HepG2 (cell line): ENCODE results near the gene DPAGT1.

Source experiments
- CBFB ChIP-seq: sonication (generic); formaldehyde crosslinking; IDR thresholded peaks from 2 replicates; pipeline ENCODE4 v1.4.0; 2020; ENCODE audit warnings: missing genetic modification reagents
- EP300 ChIP-seq, 3 experiments: sonication (generic) in 1 of 3; formaldehyde crosslinking in 1 of 3; IDR thresholded peaks; 2 replicates each; pipeline versions ENCODE4 v1.5.1 to v1.6.1; 2011 to 2020; ENCODE audit warnings: low read depth in 2 of 3, low read length in 2 of 3, borderline replicate concordance in 1 of 3, improper control_type of control experiment in 1 of 3, mild to moderate bottlenecking in 1 of 3, missing genetic modification reagents in 1 of 3, moderate library complexity in 1 of 3
- EZH2 ChIP-seq: conservative IDR thresholded peaks from 2 replicates; pipeline ENCODE4 v1.6.1; 2012; ENCODE audit warnings: mild to moderate bottlenecking, low read depth, low read length, moderate library complexity
- MTA3 ChIP-seq: sonication (generic); formaldehyde crosslinking; IDR thresholded peaks from 2 replicates; pipeline ENCODE4 v1.4.0; 2020; ENCODE audit warnings: missing genetic modification reagents
- SCMH1 ChIP-seq: sonication (generic); formaldehyde crosslinking; IDR thresholded peaks from 2 replicates; pipeline ENCODE4 v1.9.0; 2021; ENCODE audit warnings: missing genetic modification reagents, mild to moderate bottlenecking, borderline replicate concordance
- SUZ12 ChIP-seq: fragments of 150-350 bp; IDR thresholded peaks from 2 replicates; pipeline ENCODE4 v1.6.1; 2014; ENCODE audit warnings: low read depth, low read length
- ZFP36 ChIP-seq: fragments of 150-350 bp; IDR thresholded peaks from 2 replicates; pipeline ENCODE4 v1.6.1; 2018; ENCODE audit warnings: borderline replicate concordance, low read length, low read depth; ENCODE audit not compliant: partially characterized antibody
- ZNF7 ChIP-seq: IDR thresholded peaks from 2 replicates; pipeline ENCODE4 v1.6.1; 2016; ENCODE audit warnings: missing biosample characterization, missing genetic modification reagents
- ZNF720 ChIP-seq: sonication (generic); formaldehyde crosslinking; IDR thresholded peaks from 2 replicates; pipeline ENCODE4 v1.4.0; 2020; ENCODE audit warnings: missing genetic modification reagents
- ZSCAN29 ChIP-seq: sonication (generic); formaldehyde crosslinking; conservative IDR thresholded peaks from 2 replicates; pipeline ENCODE4 v1.4.0; 2020; ENCODE audit warnings: mild to moderate bottlenecking, missing genetic modification reagents
- TF ChIP-seq, protein P1 (sequence below): sonication (generic); formaldehyde crosslinking; IDR thresholded peaks from 2 replicates; pipeline ENCODE4 v1.5.0; 2020; ENCODE audit warnings: mild to moderate bottlenecking, missing genetic modification reagents, moderate library complexity
- TF ChIP-seq, protein P2 (sequence below): sonication (generic); formaldehyde crosslinking; IDR thresholded peaks from 2 replicates; pipeline ENCODE4 v1.4.0; 2020; ENCODE audit warnings: mild to moderate bottlenecking, missing genetic modification reagents
- TF ChIP-seq, protein P3 (sequence below): IDR thresholded peaks from 2 replicates; pipeline ENCODE4 v1.6.1; 2016
- TF ChIP-seq, protein P4 (sequence below): sonication (generic); formaldehyde crosslinking; IDR thresholded peaks from 2 replicates; pipeline ENCODE4 v1.9.0; 2021; ENCODE audit warnings: missing genetic modification reagents, borderline replicate concordance

DNA sequence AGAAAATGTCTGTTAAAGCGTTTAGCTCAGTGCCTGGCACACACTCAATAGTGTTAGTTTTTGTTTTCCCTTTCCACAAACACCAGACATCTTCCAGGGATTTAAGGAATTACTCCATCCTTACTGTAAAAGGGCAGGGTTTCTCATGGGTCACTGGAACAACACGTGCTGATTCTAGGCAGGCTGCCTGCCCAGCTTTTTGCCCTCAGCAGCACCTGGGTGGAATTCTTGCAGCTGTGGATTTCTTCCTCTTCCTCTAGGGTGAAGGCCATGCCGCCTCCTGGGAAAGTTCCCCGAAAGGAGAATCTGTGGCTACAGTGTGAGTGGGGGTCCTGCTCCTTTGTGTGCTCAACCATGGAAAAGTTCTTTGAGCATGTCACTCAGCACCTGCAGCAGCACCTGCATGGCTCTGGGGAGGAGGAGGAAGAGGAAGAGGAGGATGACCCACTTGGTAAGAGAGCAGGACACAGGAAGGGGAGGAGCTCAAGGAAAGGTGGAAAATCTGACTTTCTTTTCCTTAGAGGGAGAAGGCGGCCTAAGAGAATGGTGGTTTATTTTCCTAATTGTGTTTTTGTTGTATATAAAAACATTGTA is 25.1 kb upstream of the DPAGT1 start:
- TF ChIP-seq ZNF7 (CRISPR knock-in tag) (no peak), SCMH1 (no peak), SUZ12 (no peak), MTA3 (CRISPR knock-in tag) (no peak), EZH2 (no peak), ZFP36 (no peak), CBFB (CRISPR knock-in tag) (no peak), ZNF720 (no peak), EP300 (IDR thresholded peaks at IDR 0.05; ENCODE audit: low read depth in 2 of 2, low read length in 2 of 2) (no peak), EP300 (CRISPR knock-in tag; IDR thresholded peaks at IDR 0.05; ENCODE audit: borderline replicate concordance) (no peak), ZSCAN29 (no peak)
- TF ChIP-seq, protein P1, sequence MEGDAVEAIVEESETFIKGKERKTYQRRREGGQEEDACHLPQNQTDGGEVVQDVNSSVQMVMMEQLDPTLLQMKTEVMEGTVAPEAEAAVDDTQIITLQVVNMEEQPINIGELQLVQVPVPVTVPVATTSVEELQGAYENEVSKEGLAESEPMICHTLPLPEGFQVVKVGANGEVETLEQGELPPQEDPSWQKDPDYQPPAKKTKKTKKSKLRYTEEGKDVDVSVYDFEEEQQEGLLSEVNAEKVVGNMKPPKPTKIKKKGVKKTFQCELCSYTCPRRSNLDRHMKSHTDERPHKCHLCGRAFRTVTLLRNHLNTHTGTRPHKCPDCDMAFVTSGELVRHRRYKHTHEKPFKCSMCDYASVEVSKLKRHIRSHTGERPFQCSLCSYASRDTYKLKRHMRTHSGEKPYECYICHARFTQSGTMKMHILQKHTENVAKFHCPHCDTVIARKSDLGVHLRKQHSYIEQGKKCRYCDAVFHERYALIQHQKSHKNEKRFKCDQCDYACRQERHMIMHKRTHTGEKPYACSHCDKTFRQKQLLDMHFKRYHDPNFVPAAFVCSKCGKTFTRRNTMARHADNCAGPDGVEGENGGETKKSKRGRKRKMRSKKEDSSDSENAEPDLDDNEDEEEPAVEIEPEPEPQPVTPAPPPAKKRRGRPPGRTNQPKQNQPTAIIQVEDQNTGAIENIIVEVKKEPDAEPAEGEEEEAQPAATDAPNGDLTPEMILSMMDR = no peak
- TF ChIP-seq, protein P2, sequence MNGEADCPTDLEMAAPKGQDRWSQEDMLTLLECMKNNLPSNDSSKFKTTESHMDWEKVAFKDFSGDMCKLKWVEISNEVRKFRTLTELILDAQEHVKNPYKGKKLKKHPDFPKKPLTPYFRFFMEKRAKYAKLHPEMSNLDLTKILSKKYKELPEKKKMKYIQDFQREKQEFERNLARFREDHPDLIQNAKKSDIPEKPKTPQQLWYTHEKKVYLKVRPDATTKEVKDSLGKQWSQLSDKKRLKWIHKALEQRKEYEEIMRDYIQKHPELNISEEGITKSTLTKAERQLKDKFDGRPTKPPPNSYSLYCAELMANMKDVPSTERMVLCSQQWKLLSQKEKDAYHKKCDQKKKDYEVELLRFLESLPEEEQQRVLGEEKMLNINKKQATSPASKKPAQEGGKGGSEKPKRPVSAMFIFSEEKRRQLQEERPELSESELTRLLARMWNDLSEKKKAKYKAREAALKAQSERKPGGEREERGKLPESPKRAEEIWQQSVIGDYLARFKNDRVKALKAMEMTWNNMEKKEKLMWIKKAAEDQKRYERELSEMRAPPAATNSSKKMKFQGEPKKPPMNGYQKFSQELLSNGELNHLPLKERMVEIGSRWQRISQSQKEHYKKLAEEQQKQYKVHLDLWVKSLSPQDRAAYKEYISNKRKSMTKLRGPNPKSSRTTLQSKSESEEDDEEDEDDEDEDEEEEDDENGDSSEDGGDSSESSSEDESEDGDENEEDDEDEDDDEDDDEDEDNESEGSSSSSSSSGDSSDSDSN (CRISPR knock-in tag) = no peak
- TF ChIP-seq, protein P3, sequence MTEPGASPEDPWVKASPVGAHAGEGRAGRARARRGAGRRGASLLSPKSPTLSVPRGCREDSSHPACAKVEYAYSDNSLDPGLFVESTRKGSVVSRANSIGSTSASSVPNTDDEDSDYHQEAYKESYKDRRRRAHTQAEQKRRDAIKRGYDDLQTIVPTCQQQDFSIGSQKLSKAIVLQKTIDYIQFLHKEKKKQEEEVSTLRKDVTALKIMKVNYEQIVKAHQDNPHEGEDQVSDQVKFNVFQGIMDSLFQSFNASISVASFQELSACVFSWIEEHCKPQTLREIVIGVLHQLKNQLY (CRISPR knock-in tag) = no peak
- TF ChIP-seq, protein P4, sequence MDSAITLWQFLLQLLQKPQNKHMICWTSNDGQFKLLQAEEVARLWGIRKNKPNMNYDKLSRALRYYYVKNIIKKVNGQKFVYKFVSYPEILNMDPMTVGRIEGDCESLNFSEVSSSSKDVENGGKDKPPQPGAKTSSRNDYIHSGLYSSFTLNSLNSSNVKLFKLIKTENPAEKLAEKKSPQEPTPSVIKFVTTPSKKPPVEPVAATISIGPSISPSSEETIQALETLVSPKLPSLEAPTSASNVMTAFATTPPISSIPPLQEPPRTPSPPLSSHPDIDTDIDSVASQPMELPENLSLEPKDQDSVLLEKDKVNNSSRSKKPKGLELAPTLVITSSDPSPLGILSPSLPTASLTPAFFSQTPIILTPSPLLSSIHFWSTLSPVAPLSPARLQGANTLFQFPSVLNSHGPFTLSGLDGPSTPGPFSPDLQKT (CRISPR knock-in tag) = no peak
